IMR-90 (cell line): ENCODE results near the gene PTPRN2.

ENCODE experiments used
- NFE2L2 ChIP-seq: fragments of 150-350 bp; IDR thresholded peaks from 2 replicates; pipeline ENCODE4 v1.6.1; 2016; ENCODE audit warnings: low read depth, mild to moderate bottlenecking, low read length
- POLR2A ChIP-seq: IDR thresholded peaks from 2 replicates; pipeline ENCODE4 v1.6.1; 2012; ENCODE audit warnings: mild to moderate bottlenecking, low read depth, low read length
- RAD21 ChIP-seq: IDR thresholded peaks from 2 replicates; pipeline ENCODE4 v1.6.1; 2012; ENCODE audit warnings: low read length, improper control_type of control experiment
- RFX5 ChIP-seq: IDR thresholded peaks from 2 replicates; pipeline ENCODE4 v1.8.0; 2012; ENCODE audit warnings: low read depth, mild to moderate bottlenecking, low read length, moderate library complexity
- SMC3 ChIP-seq: fragments of 150-350 bp; IDR thresholded peaks from 2 replicates; pipeline ENCODE4 v1.6.1; 2016; ENCODE audit warnings: low read depth, mild to moderate bottlenecking, antibody characterized with exemption, low read length, moderate library complexity
- TF ChIP-seq, protein P1 (sequence below): conservative IDR thresholded peaks from 2 replicates; pipeline ENCODE4 v1.5.1; 2012; ENCODE audit warnings: mild to moderate bottlenecking, low read depth, low read length, improper control_type of control experiment
- TF ChIP-seq, protein P2 (sequence below): fragments of 150-350 bp; IDR thresholded peaks from 2 replicates; pipeline ENCODE4 v1.6.1; 2017; ENCODE audit warnings: mild to moderate bottlenecking, antibody characterized with exemption, low read length, low read depth

DNA sequence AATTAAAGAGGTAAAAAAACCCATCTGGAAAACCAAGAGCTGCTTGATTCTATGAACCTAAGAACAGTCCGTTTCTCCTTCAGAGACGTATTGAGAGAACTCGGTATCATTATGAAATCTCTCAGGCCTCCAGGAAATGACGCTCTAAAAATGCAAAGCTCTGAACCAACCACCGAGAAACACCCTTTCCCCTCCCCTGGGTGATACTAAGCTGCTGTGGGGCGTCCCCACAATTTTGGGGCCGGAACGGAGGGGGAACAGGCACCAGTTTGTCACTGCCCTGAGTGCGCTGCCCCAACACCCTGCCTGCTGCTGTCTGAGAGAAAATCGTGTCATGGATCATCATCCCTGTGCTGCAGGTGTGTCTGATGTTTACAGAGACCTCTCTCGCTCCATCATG, 741.4 kb downstream of the PTPRN2 start:
- TF ChIP-seq, protein P1, sequence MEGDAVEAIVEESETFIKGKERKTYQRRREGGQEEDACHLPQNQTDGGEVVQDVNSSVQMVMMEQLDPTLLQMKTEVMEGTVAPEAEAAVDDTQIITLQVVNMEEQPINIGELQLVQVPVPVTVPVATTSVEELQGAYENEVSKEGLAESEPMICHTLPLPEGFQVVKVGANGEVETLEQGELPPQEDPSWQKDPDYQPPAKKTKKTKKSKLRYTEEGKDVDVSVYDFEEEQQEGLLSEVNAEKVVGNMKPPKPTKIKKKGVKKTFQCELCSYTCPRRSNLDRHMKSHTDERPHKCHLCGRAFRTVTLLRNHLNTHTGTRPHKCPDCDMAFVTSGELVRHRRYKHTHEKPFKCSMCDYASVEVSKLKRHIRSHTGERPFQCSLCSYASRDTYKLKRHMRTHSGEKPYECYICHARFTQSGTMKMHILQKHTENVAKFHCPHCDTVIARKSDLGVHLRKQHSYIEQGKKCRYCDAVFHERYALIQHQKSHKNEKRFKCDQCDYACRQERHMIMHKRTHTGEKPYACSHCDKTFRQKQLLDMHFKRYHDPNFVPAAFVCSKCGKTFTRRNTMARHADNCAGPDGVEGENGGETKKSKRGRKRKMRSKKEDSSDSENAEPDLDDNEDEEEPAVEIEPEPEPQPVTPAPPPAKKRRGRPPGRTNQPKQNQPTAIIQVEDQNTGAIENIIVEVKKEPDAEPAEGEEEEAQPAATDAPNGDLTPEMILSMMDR, result no peak
- no peak for TF ChIP-seq NFE2L2
- TF ChIP-seq RAD21, result no peak
- no peak for TF ChIP-seq POLR2A
- TF ChIP-seq, protein P2, sequence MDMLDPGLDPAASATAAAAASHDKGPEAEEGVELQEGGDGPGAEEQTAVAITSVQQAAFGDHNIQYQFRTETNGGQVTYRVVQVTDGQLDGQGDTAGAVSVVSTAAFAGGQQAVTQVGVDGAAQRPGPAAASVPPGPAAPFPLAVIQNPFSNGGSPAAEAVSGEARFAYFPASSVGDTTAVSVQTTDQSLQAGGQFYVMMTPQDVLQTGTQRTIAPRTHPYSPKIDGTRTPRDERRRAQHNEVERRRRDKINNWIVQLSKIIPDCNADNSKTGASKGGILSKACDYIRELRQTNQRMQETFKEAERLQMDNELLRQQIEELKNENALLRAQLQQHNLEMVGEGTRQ, result no peak
- TF ChIP-seq SMC3, result no peak
- TF ChIP-seq RFX5, result no peak
